WTC11 (cell line): Measurements from ENCODE around the gene RPS6KA5. TPM values are rescaled to one million over a fixed set of nuclear protein-coding genes. Genes with fewer than 3 reads are reported as not detected.

ENCODE experiments used
- ATAC-seq: fragments of 200-7000 bp; cut with Tn5 transposase; 2 replicates; pipeline ENCODE4 v1.10.0; 2021; ENCODE audit warnings: mild to moderate bottlenecking, moderate library complexity
- CTCF ChIA-PET: fragments of 300-600 bp; sonication (Branson Sonifier 250); formaldehyde crosslinking; loops from one replicate; lab custom pipeline; 2021; ENCODE audit warnings: antibody characterized with exemption; lab: Charles Lee
- POLR2A ChIA-PET: fragments of 350-600 bp; sonication (Branson Sonifier 250); formaldehyde crosslinking; loops from one replicate; lab custom pipeline; 2021; ENCODE audit warnings: antibody characterized with exemption; lab: Charles Lee
- DNase-seq: peaks from one replicate; pipeline ENCODE4 v3.0.0; 2021; ENCODE audit warnings: low spot score
- H3K27ac Mint-ChIP-seq: 2 replicates; pipeline ENCODE4 v1.8.0; 2021; ENCODE audit warnings: mixed read lengths
- H3K27me3 Mint-ChIP-seq: 2 replicates; pipeline ENCODE4 v1.8.0; 2021; ENCODE audit warnings: low read depth, mild to moderate bottlenecking, moderate library complexity, mixed read lengths
- H3K36me3 Mint-ChIP-seq: 2 replicates; pipeline ENCODE4 v1.8.0; 2021; ENCODE audit warnings: mixed read lengths
- H3K4me1 Mint-ChIP-seq: 2 replicates; pipeline ENCODE4 v1.8.0; 2022; ENCODE audit warnings: mixed read lengths
- H3K4me3 Mint-ChIP-seq: 2 replicates; pipeline ENCODE4 v1.8.0; 2021; ENCODE audit warnings: mild to moderate bottlenecking, moderate library complexity, mixed read lengths
- H3K9me3 Mint-ChIP-seq: 2 replicates; pipeline ENCODE4 v1.8.0; 2021; ENCODE audit warnings: mixed read lengths
- ATF1 ChIP-seq: sonication (generic); formaldehyde crosslinking; IDR thresholded peaks from 2 replicates; pipeline ENCODE4 v1.8.1; 2023; ENCODE audit warnings: mild to moderate bottlenecking, moderate library complexity, missing genetic modification reagents
- CREB1 ChIP-seq: sonication (generic); formaldehyde crosslinking; IDR thresholded peaks from 2 replicates; pipeline ENCODE4 v1.8.0; 2023; ENCODE audit warnings: mild to moderate bottlenecking, missing genetic modification reagents
- EMX1 ChIP-seq: fragments of 250-450 bp; sonication (Bioruptor Pico); IDR thresholded peaks from 2 replicates; pipeline ENCODE4 v1.8.0; 2021; ENCODE audit warnings: mild to moderate bottlenecking
- FOXK1 ChIP-seq: sonication (generic); formaldehyde crosslinking; IDR thresholded peaks from 2 replicates; pipeline ENCODE4 v1.8.0; 2022; ENCODE audit warnings: mild to moderate bottlenecking, moderate library complexity, missing genetic modification reagents
- FOXP1 ChIP-seq: sonication (generic); formaldehyde crosslinking; IDR thresholded peaks from 2 replicates; pipeline ENCODE4 v1.8.0; 2022; ENCODE audit warnings: missing genetic modification reagents, mild to moderate bottlenecking, moderate library complexity, borderline replicate concordance
- MXD4 ChIP-seq: fragments of 250-450 bp; sonication (Bioruptor Pico); IDR thresholded peaks from 2 replicates; pipeline ENCODE4 v1.8.0; 2021; ENCODE audit warnings: mild to moderate bottlenecking, moderate library complexity, borderline replicate concordance
- NFE2L1 ChIP-seq: sonication (generic); formaldehyde crosslinking; IDR thresholded peaks from 2 replicates; pipeline ENCODE4 v1.8.1; 2023; ENCODE audit warnings: missing genetic modification reagents
- NR1H2 ChIP-seq: sonication (generic); formaldehyde crosslinking; IDR thresholded peaks from 2 replicates; pipeline ENCODE4 v1.9.0; 2021; ENCODE audit warnings: mild to moderate bottlenecking, moderate library complexity, missing genetic modification reagents
- NR2C2 ChIP-seq: sonication (generic); formaldehyde crosslinking; IDR thresholded peaks from 2 replicates; pipeline ENCODE4 v1.8.0; 2022; ENCODE audit warnings: mild to moderate bottlenecking, missing genetic modification reagents
- RORB ChIP-seq: fragments of 250-450 bp; sonication (Bioruptor Pico); IDR thresholded peaks from 2 replicates; pipeline ENCODE4 v1.9.0; 2021; ENCODE audit warnings: mild to moderate bottlenecking
- ZNF263 ChIP-seq: sonication (generic); formaldehyde crosslinking; IDR thresholded peaks from 2 replicates; pipeline ENCODE4 v1.8.1; 2022; ENCODE audit warnings: low read depth, mild to moderate bottlenecking, moderate library complexity, missing genetic modification reagents
- total RNA-seq: library from RNA; stranded (reverse); gene quantifications from 3 replicates; pipeline ENCODE4 v1.2.3, GENCODE V29; 2021
- TF ChIP-seq, protein P1 (sequence below): fragments of 200-600 bp; IDR thresholded peaks from 2 replicates; pipeline ENCODE4 v1.8.0; 2022; ENCODE audit warnings: antibody characterized with exemption
- TF ChIP-seq, protein P2 (sequence below): sonication (generic); formaldehyde crosslinking; IDR thresholded peaks from 2 replicates; pipeline ENCODE4 v1.8.1; 2022; ENCODE audit warnings: low read depth, missing genetic modification reagents, borderline replicate concordance
- TF ChIP-seq, protein P3 (sequence below): sonication (generic); formaldehyde crosslinking; IDR thresholded peaks from 2 replicates; pipeline ENCODE4 v1.8.1; 2022; ENCODE audit warnings: mild to moderate bottlenecking, missing genetic modification reagents, moderate library complexity, borderline replicate concordance
- TF ChIP-seq, protein P4 (sequence below): sonication (generic); formaldehyde crosslinking; IDR thresholded peaks from 2 replicates; pipeline ENCODE4 v1.8.0; 2022; ENCODE audit warnings: missing genetic modification reagents
- TF ChIP-seq, protein P5 (sequence below): fragments of 250-450 bp; sonication (Bioruptor Pico); IDR thresholded peaks from 2 replicates; pipeline ENCODE4 v1.9.0; 2021; ENCODE audit warnings: moderate library complexity, mild to moderate bottlenecking, inconsistent platforms, borderline replicate concordance
- TF ChIP-seq, protein P6 (sequence below): sonication (generic); formaldehyde crosslinking; IDR thresholded peaks from 2 replicates; pipeline ENCODE4 v1.8.1; 2023; ENCODE audit warnings: mild to moderate bottlenecking, missing genetic modification reagents, moderate library complexity

Gene RPS6KA5
- total RNA-seq, 1 experiment from 2014 or later = 5.2 TPM

DNA sequence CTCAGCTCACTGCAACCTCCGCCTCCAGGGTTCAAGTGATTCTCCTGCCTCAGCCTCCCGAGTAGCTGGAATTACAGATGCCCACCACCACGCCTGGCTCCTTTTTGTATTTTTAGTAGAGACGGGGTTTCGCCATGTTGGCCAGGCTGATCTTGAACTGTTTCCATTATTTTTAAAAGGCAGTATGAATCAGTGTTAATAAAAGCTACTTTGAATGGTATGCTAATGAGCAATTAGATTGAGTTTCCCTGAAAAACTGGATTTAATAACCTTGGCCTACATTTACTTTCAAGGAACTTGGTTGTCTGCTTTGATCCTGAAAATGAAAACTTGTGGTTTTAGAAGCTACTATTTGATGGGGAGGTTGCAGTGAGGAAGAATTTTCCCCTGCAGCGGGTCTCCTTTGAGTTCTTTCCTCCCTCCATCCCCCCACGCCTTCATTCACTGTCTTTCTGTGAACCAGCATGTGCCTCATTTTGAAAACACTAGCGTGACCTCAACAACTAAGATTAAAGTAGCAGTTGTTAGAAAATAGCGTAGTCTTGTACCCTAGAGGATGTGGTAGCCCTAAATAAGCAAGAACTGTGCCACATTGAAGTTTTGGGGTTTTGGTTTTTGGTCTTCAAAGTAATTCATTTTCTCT, 17.8 kb upstream of the RPS6KA5 start (continued):
- TF ChIP-seq, protein P1, sequence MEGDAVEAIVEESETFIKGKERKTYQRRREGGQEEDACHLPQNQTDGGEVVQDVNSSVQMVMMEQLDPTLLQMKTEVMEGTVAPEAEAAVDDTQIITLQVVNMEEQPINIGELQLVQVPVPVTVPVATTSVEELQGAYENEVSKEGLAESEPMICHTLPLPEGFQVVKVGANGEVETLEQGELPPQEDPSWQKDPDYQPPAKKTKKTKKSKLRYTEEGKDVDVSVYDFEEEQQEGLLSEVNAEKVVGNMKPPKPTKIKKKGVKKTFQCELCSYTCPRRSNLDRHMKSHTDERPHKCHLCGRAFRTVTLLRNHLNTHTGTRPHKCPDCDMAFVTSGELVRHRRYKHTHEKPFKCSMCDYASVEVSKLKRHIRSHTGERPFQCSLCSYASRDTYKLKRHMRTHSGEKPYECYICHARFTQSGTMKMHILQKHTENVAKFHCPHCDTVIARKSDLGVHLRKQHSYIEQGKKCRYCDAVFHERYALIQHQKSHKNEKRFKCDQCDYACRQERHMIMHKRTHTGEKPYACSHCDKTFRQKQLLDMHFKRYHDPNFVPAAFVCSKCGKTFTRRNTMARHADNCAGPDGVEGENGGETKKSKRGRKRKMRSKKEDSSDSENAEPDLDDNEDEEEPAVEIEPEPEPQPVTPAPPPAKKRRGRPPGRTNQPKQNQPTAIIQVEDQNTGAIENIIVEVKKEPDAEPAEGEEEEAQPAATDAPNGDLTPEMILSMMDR = no peak
- no peak for TF ChIP-seq FOXK1 (CRISPR knock-in tag)
- TF ChIP-seq, all 79 proteins: peak for 0

DNA sequence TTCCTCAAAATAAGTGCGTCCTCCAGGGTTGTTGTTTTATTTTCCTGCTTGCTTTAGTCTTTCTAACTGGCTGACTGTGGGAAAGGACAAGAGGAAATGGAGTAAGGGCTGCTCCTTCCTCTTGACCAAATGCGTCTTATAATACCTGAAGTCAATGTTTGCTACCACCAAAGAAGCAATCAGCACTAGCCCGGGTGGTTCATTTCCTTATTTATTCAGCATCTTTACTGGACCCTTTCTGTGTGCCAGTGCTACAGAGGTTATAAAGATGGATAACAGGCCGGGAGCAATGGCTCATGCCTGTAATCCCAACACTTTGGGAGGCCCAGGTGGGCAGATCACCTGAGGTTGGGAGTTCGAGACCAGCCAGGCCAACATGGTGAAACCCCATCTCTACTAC, 15.1 kb upstream of the RPS6KA5 start:
- H3K27ac Mint-ChIP-seq = no peak overlapping the region
- CTCF ChIA-PET = no interaction called here
- H3K27me3 Mint-ChIP-seq = no peaks in the 10 kb centered on the region

DNA sequence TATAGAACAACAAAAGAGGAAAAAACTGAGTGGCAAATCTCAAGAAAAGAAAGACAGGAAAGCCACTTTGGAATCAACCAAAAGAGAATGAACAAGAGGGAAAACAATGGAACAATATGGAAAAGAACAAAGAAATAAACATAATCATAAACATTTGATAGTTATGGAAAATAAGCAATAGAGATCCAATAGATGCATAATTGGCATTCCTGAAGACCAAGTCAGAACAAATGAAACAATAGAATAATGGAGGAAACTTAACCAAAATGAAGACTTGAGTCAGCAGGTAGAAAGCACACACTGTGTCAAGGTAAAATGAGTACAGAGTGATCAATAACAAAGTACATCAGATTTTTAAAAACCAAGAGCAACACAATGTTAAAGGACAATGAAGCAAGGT, 10.1 kb upstream of the RPS6KA5 start:
- H3K36me3 Mint-ChIP-seq = no peaks in the 10 kb centered on the region
- ATAC-seq (no peak), DNase-seq (no peak)
- CTCF ChIA-PET = no interaction called here
- TF ChIP-seq, protein P2, sequence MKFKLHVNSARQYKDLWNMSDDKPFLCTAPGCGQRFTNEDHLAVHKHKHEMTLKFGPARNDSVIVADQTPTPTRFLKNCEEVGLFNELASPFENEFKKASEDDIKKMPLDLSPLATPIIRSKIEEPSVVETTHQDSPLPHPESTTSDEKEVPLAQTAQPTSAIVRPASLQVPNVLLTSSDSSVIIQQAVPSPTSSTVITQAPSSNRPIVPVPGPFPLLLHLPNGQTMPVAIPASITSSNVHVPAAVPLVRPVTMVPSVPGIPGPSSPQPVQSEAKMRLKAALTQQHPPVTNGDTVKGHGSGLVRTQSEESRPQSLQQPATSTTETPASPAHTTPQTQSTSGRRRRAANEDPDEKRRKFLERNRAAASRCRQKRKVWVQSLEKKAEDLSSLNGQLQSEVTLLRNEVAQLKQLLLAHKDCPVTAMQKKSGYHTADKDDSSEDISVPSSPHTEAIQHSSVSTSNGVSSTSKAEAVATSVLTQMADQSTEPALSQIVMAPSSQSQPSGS (CRISPR knock-in tag) = no peak
- no peak for TF ChIP-seq NR2C2 (CRISPR knock-in tag)
- no peak for TF ChIP-seq FOXP1 (CRISPR knock-in tag)
- TF ChIP-seq, protein P3, sequence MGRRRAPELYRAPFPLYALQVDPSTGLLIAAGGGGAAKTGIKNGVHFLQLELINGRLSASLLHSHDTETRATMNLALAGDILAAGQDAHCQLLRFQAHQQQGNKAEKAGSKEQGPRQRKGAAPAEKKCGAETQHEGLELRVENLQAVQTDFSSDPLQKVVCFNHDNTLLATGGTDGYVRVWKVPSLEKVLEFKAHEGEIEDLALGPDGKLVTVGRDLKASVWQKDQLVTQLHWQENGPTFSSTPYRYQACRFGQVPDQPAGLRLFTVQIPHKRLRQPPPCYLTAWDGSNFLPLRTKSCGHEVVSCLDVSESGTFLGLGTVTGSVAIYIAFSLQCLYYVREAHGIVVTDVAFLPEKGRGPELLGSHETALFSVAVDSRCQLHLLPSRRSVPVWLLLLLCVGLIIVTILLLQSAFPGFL (CRISPR knock-in tag) = no peak
- TF ChIP-seq RORB (CRISPR knock-in tag) = no peak
- TF ChIP-seq, protein P4, sequence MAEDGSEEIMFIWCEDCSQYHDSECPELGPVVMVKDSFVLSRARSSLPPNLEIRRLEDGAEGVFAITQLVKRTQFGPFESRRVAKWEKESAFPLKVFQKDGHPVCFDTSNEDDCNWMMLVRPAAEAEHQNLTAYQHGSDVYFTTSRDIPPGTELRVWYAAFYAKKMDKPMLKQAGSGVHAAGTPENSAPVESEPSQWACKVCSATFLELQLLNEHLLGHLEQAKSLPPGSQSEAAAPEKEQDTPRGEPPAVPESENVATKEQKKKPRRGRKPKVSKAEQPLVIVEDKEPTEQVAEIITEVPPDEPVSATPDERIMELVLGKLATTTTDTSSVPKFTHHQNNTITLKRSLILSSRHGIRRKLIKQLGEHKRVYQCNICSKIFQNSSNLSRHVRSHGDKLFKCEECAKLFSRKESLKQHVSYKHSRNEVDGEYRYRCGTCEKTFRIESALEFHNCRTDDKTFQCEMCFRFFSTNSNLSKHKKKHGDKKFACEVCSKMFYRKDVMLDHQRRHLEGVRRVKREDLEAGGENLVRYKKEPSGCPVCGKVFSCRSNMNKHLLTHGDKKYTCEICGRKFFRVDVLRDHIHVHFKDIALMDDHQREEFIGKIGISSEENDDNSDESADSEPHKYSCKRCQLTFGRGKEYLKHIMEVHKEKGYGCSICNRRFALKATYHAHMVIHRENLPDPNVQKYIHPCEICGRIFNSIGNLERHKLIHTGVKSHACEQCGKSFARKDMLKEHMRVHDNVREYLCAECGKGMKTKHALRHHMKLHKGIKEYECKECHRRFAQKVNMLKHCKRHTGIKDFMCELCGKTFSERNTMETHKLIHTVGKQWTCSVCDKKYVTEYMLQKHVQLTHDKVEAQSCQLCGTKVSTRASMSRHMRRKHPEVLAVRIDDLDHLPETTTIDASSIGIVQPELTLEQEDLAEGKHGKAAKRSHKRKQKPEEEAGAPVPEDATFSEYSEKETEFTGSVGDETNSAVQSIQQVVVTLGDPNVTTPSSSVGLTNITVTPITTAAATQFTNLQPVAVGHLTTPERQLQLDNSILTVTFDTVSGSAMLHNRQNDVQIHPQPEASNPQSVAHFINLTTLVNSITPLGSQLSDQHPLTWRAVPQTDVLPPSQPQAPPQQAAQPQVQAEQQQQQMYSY = no peak
- no peak for TF ChIP-seq NR1H2 (CRISPR knock-in tag)
- TF ChIP-seq CREB1 (CRISPR knock-in tag) = no peak
- TF ChIP-seq, protein P5, sequence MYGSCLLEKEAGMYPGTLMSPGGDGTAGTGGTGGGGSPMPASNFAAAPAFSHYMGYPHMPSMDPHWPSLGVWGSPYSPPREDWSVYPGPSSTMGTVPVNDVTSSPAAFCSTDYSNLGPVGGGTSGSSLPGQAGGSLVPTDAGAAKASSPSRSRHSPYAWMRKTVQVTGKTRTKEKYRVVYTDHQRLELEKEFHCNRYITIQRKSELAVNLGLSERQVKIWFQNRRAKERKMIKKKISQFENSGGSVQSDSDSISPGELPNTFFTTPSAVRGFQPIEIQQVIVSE (CRISPR knock-in tag) = no peak
- TF ChIP-seq EMX1 (CRISPR knock-in tag) = no peak
- TF ChIP-seq MXD4 (CRISPR knock-in tag) = no peak
- no peak for TF ChIP-seq ZNF263
- no peak for TF ChIP-seq NFE2L1 (CRISPR knock-in tag)
- TF ChIP-seq, all 79 proteins: peak for 0
- no peaks in the 10 kb centered on the region for H3K4me1 Mint-ChIP-seq
- H3K27me3 Mint-ChIP-seq = no peaks in the 10 kb centered on the region; the same call in 1 of the 2 replicates
- H3K27ac Mint-ChIP-seq = no peak overlapping the region; the same call in 1 of the 2 replicates
- no peak overlapping the region for H3K4me3 Mint-ChIP-seq
- peaks cover 5% of the 10 kb centered on the region; the same call in 1 of the 2 replicates for H3K9me3 Mint-ChIP-seq
- POLR2A ChIA-PET = no interaction called here

More for the DNA sequence above, 15.1 kb upstream of the RPS6KA5 start:
- no peak overlapping the region for H3K4me3 Mint-ChIP-seq
- 0 out of 2 replicates have a peak, but pooled peaks cover 2% of the 10 kb centered on the region for H3K9me3 Mint-ChIP-seq
- H3K36me3 Mint-ChIP-seq = no peaks in the 10 kb centered on the region
- DNase-seq (no peak), ATAC-seq (no peak)
- TF ChIP-seq, protein P6, sequence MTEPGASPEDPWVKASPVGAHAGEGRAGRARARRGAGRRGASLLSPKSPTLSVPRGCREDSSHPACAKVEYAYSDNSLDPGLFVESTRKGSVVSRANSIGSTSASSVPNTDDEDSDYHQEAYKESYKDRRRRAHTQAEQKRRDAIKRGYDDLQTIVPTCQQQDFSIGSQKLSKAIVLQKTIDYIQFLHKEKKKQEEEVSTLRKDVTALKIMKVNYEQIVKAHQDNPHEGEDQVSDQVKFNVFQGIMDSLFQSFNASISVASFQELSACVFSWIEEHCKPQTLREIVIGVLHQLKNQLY (CRISPR knock-in tag) = no peak
- TF ChIP-seq EMX1 (CRISPR knock-in tag) = no peak
- no peak for TF ChIP-seq NR2C2 (CRISPR knock-in tag)
- TF ChIP-seq ATF1 = no peak
- peaks cover 4% of the 10 kb centered on the region for H3K4me1 Mint-ChIP-seq
- POLR2A ChIA-PET = no interaction called here
